NCI-H146 treated with DMSO at 0.1 percent for 48 hours (cell line): ENCODE measurements around the gene LAMTOR3.
A peak's percentile ranks its signal among the peaks of the same experiment; 100 is the strongest.

Source experiments
- DNase-seq: peaks from one replicate; lab custom pipeline; 2025; ENCODE audit not compliant: unreplicated experiment; lab: John Stamatoyannopoulos, UW

Gene LAMTOR3, protein sequence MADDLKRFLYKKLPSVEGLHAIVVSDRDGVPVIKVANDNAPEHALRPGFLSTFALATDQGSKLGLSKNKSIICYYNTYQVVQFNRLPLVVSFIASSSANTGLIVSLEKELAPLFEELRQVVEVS

GRCh38 chr4:99894161-99894997, at the start of gene LAMTOR3:
Gene LAMTOR3 (minus strand): TSS chr4:99894427. CDS start chr4:99893963, 464 bp downstream.
- DNase-seq = peak; percentile 29

GRCh38 chr4:99938243-99938753, 44.1 kb upstream of the LAMTOR3 start:
- DNase-seq = no peak

GRCh38 chr4:99934891-99935290, 40.7 kb upstream of the LAMTOR3 start:
- DNase-seq = no peak

DNA sequence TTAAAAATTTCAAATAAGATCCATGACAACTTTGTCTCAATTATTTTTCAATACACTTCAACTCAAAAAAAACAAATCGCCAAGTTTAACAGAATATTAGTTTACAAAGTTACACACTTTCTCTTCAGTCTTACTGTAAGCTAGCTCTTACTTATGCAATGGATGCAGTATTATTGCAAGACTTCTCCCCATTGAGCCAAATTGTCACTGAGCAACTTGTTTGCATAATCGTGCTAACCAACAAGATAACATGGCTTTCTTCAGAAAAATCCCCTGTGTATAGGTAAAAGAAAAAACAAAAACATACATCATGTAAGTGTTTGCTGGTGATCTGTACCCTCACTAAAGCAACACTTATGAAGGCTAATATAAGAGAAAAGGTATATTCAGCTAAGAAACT, 33.3 kb upstream of the LAMTOR3 start:
- no peak for DNase-seq

DNA sequence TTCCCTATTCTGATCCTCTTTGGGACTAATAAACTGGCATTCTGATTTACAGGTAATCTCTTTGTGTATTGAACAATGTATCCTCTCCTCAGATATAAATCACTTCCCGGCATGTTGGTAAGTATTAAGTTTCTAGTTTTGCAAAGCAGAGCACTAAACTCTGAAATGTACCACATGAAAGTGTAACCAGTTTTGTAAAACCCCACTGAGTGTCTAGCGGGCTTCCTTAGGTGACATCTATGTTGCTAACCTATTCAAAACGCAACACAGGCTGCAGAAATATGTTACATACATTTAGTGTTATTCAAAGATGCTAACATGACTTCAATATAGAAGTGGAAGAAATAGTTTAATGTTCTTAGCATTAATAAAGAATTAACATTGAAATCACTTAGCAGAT, 26.9 kb upstream of the LAMTOR3 start:
- DNase-seq = no peak

DNA sequence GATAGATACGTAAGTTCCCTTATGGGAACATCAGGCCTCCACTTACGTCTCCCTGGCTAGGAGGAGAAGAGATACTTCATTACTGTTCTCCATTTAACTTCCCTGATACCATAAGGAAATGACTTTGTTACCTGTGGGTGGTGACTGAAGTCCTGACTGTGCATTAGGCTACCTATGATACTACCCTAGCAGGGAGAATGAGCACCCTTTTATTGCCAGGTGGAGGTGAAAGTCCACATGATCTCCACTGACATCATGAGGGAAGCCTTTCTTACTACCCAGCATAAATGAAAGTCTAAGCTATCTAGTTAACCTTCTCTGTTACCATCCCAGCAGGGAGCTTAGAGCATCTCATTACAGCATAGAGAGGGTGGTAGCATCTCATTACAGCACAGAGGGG, 24.4 kb upstream of the LAMTOR3 start:
- no peak for DNase-seq

GRCh38 chr4:99917575-99917974, 23.3 kb upstream of the LAMTOR3 start:
- DNase-seq = no peak

GRCh38 chr4:99915449-99915848, 21.2 kb upstream of the LAMTOR3 start:
- DNase-seq = no peak

DNA sequence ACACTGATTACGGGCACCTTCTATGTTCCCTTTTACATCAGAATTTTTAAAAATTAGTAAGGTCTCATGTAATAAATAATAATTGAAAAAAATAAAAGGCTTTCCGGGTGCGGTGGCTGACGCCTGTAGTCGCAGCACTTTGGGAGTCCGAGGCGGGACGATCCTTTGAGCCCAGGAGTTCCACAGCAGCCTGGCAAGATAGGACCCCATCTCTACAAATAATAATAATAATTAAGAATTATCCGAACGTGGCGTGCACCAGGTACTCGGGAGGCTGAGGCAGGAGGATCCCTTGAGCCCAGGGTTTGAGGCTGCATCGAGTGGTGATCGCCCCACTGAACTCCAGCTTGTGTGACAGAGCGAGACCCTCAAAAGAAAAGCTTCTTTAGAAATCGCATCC, 771 bp upstream of the LAMTOR3 start:
- DNase-seq = no peak

DNA sequence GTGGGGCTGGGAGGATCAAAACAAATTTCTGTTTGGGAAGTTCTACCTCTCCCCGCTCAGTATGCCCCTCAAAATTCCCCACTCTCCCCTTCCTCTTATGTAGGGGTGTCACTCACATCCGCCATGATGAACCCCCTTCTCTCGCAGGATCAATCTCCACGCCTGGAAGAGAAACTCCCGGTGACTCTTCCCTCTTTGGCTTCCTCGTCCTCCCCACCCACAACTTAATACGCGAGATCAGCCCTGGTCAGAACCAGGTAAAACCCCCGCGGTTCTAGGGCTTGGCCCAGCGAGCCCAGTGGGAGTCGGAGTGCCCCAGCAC, 427 bp downstream of the LAMTOR3 start:
- no peak for DNase-seq

DNA sequence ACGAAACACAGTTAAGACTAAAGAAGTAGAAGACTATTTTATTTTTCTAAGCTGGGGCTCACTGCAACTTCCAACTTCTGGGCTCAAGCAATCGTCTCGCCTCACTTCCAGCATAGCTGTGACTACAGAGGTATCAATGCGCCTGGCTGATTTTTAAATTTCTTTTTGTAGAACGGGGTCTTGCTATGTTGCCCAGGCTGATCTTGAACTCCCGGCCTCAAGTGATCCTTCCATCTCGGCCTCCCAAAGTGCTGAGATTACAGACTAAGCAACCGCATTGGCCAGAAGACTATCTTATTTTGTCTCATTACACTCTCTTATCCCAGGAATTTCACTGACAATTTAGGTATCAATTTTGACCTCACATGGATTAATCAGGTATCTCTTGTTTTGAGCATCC, 1.2 kb downstream of the LAMTOR3 start:
- DNase-seq = no peak

GRCh38 chr4:99891351-99891750, 2.9 kb downstream of the LAMTOR3 start:
- DNase-seq = no peak

DNA sequence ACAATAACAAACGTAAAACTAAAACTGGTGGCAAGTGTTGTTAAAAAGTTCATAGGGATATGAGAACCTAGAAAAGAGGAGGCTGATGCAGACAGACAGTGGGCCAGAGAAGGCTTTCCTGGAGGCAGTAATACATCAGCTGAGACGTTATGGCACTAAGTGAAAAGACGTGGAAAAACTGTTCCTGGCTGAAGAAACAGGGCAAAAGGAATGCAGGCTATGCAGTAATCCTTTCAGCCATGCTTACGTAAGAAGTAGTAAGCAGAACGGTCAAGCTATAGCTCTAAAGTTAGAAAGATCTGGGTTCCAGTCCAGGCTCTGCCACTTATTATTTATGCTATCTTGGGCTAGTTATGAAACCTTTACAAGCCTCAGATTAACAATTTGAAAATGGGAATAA, 6.4 kb downstream of the LAMTOR3 start:
- no peak for DNase-seq

DNA sequence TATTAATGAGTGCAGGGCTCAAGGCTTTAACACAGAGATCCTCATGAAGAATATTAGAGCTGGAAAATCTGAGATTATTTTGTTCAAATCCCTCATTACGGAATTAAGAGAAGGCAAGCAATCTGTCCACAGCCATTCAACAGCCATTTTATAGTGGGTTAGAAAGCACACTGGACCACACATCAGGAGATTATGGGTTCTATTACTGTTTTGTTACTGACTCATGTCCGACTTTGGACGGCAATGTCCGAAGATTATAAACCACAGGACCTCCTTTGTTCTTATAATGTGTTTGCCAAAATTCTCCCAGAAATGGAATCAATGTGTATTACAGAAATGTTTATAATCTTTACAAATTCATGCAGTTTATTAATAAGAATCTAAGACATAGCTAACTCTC, 8.1 kb downstream of the LAMTOR3 start:
- no peak for DNase-seq

DNA sequence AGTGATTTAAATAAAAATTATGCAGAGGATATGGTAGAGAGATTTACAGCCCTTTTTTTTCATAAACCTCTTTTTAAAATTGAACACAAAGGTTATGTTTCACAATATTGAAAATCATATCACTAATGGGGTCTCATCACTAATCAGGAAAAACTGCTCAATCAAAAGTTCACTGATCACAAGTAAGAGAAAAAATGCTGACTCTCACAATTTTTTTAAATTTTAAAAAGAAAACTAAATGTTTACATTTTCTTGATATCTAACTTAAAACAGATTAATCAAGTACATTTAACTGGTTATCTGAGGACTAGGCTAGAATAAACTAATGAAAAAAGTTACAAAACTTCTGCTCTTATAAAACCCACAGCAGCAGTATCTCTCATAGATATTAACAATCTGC, 8.5 kb downstream of the LAMTOR3 start:
- no peak for DNase-seq

DNA sequence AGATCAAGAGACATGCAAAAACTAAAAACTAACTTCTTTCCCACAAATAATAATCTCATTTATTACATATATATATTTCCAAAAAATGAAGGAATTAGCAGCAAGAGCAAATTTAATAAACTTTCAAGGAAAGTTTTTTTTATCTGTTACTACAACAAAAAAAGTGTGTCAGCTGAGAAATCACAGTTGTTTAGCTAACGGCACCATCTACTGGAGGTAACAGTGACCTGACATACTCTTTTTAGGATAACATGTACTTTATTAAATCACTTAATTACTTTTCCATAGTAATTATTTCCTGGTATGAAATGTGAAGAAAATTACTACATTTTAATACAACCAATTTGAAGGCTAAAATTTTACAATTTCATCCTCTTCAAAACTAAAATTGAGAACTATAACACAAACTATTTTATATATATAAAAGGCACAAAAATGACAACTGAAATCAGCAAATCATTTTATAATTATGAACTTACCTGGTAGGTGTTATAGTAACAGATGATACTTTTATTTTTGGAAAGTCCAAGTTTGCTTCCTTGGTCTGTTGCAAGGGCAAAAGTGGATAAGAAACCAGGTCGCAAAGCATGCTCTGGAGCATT, 9.1 kb downstream of the LAMTOR3 start:
- DNase-seq = no peak

GRCh38 chr4:99879458-99879857, 14.8 kb downstream of the LAMTOR3 start:
- DNase-seq = no peak

- DNase-seq = no peak
These were observed 15.6 kb downstream of the LAMTOR3 start for GRCh38 chr4:99878604-99879003.

DNA sequence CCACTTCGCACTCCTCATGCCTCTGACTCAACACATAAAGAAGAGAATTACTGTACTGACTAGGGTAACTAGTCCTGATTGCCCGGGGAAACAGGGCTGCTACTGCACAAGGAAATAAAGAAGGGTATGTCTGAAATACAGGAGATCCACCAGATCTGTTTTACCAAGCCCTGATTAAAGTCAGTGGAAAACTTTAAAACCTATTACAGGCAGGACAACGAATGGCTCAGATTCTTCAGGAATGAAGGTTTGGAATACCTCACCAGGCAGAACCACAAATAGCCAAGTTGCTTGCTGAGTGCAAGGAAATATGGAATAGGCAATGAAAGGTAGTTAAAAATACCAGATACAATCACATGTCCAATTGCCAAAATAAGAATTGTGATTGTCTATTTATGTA, 17.3 kb downstream of the LAMTOR3 start:
- no peak for DNase-seq

DNA sequence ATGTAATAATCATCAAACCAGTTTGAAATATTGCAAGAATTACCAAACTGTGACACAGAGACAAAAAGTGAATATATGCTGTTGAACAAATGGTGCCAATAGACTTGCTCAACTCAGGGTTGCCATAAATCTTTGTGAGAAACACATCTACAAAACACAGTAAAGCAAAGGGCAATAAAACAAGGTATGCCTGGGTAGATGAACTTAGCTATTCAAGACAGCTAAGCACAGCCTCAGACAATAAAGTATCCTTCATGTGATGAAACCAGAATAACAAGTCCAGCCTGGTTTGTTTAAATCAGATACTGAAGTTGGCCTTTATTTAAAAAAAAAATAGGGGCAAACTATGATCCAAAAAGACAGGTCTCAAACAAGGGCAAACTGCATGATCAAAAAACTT, 19.2 kb downstream of the LAMTOR3 start:
- no peak for DNase-seq

GRCh38 chr4:99872570-99872969, 21.7 kb downstream of the LAMTOR3 start:
- DNase-seq = no peak

GRCh38 chr4:99868126-99868596, 26.1 kb downstream of the LAMTOR3 start:
- DNase-seq = no peak
